ENCODE measurements around the gene RC3H1. TPM values are rescaled to one million over a fixed set of nuclear protein-coding genes. Genes with fewer than 3 reads are reported as not detected.

The RC3H1 gene
- polyA plus RNA-seq, 6 donors from 2014 or later: 4.0 to 13.5 (median 9.3) TPM

- DNase-seq (no peak), ATAC-seq (ENCODE audit: low read depth in 2 of 2) (no peak)
- no peak overlapping the region for H3K27ac Mint-ChIP-seq
- H3K4me3 Mint-ChIP-seq: no peak overlapping the region
- H3K36me3 Mint-ChIP-seq: peaks cover 23 to 38% of the 10 kb centered on the region in 2 donors
- H3K4me1 Mint-ChIP-seq: peaks cover 0 to 10% (median 3%) of the 10 kb centered on the region in 3 donors
- no peaks in the 10 kb centered on the region for H3K27me3 Mint-ChIP-seq
- no peaks in the 10 kb centered on the region for H3K9me3 Mint-ChIP-seq
These were observed 137.5 kb downstream of the RC3H1 start for GRCh38 chr1:173884701-173885100.

Other genes starting within 250 kb of the RC3H1 start
- gene DARS2, start 197.7 kb downstream of the RC3H1 start, polyA plus RNA-seq (ENCODE audit: low read depth in 6 of 6): 10 to 100 TPM in 2 of 6 donors, 1 to 10 TPM in 4; 5.8 to 13.8 (median 8.5) TPM
- 1 to 10 TPM; 4.5 to 9.4 (median 7.4) TPM for gene CENPL, start 197.5 kb downstream of the RC3H1 start, polyA plus RNA-seq (ENCODE audit: low read depth in 6 of 6)
- gene GAS5, start 154.4 kb downstream of the RC3H1 start, polyA plus RNA-seq (ENCODE audit: low read depth in 6 of 6): 100 to 1,000 TPM; 277 to 369 (median 323) TPM
- 1 to 10 TPM in 5 of 6 donors, under 1 TPM in 1; 0.05 to 6.7 (median 2.5) TPM for gene ZBTB37, start 154.0 kb downstream of the RC3H1 start, polyA plus RNA-seq (ENCODE audit: low read depth in 6 of 6)
- gene SERPINC1, start 105.0 kb downstream of the RC3H1 start, polyA plus RNA-seq (ENCODE audit: low read depth in 6 of 6): under 1 TPM in 1 of 6 donors, not detected in 5; 0.29 TPM
- gene RABGAP1L, start 137.2 kb upstream of the RC3H1 start, polyA plus RNA-seq (ENCODE audit: low read depth in 6 of 6): 10 to 100 TPM; 24.0 to 90.2 (median 79.0) TPM